Measurements from ENCODE around the gene IQSEC1. TPM values are rescaled to one million over a fixed set of nuclear protein-coding genes. Genes with fewer than 3 reads are reported as not detected.

IQSEC1 gene
- total RNA-seq: 63.1 and 83.7 TPM in 2 replicates

GRCh38 chr3:13073326-13074005 is at the start of gene IQSEC1:
Gene IQSEC1, minus strand, starts transcription at chr3:13073429. Its CDS starts 415 bp downstream, at chr3:13073014.
- DNase-seq: no peak

GRCh38 chr3:13122081-13123012 is 49.1 kb upstream of the IQSEC1 start:
- DNase-seq: no peak

DNA sequence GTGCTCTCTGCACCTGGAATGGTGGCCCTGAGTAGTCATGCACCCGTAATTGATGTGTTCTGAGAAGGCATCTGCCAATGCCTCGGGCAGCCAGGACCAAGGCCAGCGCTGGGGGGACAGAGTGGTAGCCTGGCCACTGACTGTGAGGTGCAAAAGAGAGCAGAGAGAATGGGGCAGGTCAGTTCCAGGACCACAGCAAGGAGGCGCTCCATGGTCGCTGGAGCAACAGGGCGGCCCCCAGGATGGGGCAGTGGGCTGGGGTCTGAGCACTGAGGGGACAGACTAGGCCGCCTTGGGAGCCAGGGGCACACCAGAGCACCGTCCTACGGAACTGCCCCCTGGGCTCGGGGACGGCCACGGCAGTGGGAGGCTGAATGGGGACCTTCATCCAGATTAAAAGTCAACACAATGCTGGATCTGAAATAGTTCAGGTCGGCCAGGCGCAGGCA is 48.3 kb upstream of the IQSEC1 start:
- no peak for DNase-seq

GRCh38 chr3:13120928-13121552 is 47.8 kb upstream of the IQSEC1 start:
- DNase-seq: no peak

DNA sequence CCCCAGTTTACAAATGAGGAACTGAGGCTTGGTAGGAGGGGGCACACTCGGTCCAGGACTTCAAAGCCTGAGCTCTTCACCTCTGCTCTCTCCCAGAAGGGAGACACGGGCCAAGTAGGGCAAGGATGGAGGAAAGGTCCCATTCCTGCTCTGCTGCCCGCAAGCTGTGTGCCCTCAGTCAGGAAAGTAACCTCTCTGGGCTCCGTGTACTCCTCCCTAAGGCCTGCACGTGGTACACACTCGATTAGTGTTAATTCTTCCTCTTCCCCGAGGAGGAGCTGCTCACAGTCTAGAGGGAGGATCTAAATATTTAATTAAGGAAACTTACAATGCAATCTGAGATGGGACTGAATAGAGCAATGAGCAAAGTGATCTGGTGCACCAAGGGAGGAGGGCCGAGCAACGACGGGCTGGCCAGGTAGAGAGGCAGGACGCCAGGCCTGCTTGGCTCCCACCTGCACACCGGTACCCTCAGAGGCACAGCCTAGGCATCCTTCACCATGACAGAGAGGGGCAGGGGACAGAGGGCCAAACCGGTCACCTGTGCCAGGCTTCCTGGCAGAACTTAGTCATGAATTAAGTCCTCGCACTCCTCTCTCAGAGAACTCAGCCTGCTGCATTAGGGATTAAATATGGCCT is 47.2 kb upstream of the IQSEC1 start:
- no peak for DNase-seq

DNA sequence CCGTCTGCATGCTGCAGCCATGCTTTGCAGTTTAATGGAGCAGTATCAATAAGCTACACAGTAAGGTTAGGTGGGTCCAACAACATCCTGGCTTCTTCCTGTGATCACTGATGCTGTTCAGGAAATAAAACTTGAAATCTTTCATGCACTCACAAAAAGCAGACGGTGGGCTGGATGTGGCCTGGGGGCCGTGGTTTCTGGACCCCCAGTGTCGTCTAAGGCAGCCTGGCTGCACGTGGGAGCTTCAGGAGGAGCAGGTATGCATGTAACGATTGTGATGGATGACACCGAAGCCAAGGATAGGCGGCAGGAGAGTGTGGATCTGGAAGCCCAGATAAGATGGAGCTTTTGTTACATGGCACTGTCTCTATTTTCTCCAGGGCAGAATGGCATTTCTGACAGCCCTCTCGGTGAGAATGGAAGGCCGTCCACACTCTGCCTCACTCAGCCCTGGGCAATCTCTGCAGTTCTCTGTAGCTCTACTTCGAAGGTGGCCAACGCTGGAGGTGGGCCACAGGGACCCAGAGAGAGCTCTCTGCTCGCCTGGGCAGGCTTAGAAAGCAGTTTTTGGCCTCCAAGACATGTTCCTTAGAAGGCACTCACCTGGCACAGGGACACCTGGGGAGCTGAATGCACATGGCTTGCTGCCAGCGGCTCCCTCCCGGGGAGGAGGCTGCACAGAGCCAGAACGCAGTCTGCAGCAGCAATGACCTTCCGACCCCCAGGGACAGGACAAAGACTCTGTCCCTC is 46.4 kb upstream of the IQSEC1 start:
- no peak for DNase-seq

DNA sequence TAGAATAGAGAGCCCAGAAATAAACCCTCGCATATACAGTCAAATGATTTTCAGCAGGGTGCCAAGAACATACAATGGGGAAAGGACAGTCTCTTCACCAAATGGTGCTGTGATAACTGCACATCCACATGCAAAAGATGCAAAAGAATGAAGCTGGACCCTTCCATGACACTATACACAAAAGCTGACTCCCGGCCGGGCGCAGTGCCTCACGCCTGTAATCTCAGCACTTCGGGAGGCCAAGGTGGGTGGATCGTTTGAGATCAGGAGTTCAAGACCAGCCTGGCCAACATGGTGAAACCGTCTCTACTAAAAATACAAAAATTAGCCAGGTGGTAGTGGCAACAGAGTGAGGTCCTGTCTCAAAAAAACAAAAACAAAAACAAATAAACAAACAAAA is 43.2 kb upstream of the IQSEC1 start:
- DNase-seq: no peak

DNA sequence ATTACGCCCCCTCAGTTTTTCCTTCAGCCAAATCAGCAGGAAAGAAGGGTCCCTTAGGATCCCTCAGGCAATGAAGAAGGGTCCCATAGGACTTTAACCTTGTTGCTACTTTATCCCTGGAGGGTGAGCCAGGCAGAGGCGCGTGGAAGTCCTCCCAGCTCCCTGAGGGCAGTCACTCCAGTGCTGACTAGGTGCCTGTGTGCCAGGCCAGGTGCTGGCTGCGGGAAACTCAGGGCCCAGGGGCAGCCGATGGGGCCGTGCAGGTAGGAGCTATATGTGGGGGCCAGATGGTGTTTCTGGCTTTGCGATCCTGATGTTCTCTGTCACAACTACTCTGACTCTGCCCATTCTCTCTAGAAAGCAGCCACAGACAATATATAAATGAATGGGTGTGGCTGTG is 42.8 kb upstream of the IQSEC1 start:
- DNase-seq: no peak

- no peak for DNase-seq
These were observed 42.3 kb upstream of the IQSEC1 start for GRCh38 chr3:13115576-13115910.

GRCh38 chr3:13114811-13115575 is 41.8 kb upstream of the IQSEC1 start:
- no peak for DNase-seq

GRCh38 chr3:13113346-13114330 is 40.4 kb upstream of the IQSEC1 start:
- DNase-seq: no peak

DNA sequence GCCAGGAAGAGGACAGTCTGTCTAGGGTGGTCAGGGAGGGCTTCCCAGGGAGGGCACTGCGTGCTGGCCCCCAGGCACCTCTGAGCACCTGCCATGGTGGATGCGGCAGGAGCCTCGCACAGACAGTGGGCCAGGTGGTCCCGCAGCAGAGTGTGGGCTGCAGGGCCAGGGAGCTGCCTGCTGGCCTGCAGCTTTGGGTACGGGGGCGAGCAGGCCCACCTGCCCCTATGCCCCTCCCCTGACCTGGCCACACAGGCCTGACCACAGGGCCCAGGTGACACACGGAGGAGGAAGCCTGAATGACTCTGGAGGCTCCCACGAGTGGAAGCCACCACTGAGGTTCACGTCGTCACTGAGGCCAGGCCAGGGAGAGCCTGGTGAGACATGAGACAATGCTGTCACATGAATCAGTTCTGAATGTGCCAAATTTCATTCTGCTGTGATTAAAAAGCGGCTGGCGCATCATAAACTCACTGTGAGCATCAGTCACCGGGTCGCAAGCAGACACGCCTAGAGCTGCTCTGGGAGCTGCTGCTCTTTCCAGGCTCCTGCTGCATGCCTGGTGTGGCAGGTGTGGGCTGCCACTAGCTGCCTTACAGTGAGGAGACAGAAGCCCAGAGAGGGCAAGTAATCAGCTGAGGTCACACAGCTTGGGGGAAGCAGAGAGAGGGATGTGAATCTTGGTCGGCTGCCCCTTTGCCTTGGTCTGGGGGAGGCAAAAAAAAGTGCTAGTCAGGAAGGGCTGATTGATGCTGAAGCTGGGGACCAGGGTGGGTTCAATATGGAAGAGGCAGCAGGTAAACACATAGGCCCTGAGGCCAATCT is 39.5 kb upstream of the IQSEC1 start:
- no peak for DNase-seq

DNA sequence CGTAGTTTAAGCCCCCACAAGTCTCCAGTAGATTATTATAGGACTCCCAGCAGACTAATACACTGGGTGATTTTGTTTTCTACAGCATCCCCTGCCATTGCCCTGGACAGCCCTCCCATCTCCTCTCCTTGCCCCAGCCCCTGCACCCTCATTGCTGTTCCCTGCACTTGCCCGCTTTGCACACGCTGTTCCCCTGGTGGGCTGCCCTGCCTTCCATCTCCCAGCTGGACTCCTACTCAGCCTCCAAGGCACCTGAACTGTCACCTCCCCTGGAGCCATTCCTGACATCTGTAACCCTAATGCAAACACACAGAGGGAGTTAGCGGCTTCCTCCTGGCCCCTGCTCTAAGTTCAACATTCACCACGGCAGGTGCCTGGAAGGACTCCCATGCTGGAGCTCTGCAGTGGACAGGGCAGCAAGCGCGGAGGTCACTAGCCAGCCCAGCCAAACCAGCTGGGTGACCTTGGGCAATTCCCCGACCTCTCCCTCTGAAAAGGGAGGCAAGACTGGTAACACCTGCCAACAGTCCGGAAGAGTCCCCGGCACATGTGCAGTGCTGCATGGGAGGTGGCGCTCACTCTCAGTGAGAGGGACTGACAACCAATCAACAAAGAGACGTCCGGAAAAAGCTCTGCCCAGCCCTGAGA is 38.8 kb upstream of the IQSEC1 start:
- DNase-seq: no peak

DNA sequence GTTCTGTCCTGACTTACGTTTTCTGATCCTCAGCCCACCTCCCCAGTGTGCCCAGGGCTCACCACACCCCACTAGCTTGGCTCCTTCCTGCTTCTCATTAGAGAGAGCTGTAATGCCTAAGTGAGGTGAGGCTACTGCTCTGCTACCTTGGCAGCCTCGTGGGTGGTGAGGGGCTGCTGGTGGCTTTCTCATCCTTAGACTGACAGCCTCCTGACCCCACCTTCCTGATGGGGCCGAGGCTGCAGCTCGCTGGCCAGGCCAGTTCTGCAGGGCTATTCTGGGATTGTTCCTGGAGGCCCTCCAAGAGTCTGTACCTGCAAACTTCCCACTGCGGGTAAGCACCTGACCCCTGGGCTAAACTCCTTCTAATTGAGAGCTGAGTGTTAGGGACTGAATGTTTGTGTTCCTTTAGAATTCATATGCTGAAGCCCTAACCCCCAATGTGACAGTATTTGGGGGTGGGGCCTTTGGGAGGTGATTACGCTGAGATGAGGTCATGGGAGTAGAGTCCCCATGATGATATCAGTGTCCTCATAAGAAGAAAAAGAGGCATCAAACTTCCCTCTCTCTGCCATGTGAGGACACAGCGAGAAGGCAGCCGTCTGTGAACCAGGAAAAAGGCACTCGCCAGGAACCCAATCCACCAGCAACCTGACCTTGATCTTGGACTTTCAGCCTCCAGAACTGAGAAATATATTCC is 38.1 kb upstream of the IQSEC1 start:
- no peak for DNase-seq

GRCh38 chr3:13110678-13111116 is 37.5 kb upstream of the IQSEC1 start:
- DNase-seq: no peak

DNA sequence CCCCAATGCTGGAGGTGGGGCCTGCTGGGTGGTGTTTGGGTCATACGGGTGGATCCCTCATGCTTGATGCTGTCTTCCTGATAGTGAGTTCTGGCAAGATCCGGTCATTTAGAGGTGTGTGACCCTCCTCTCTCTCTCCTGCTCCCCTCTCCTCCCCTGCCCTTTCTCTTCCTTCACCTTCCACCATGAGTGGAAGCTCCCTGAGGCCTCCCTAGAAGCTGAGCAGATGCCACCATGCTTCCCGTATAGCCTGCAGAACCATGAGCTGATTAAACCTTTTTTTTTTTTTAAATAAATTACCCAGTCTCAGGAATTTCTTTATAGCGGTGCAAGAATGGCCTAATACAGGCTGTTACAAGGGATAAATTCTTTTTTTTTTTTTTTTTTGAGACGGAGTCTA is 36.3 kb upstream of the IQSEC1 start:
- no peak for DNase-seq

DNA sequence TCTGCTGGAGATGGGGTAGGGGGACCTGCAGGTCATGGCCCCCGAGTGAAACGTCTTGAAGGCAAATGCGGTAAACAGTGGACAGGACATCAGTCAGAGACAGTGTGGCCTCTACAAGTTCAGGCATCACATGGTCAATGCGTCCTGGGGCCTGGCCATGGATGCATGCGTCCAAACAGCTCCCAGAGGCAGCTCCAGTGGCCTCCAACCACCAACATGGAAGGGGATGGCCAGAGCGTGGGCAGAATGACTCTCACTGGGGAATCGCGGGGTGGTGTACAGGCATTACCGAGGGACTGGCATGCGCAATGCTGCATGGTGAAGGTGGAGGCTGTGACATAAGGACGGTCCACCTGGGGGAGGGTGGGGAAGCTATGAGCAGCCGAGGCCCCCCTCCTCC is 35.6 kb upstream of the IQSEC1 start:
- DNase-seq: no peak

GRCh38 chr3:13107661-13108060 is 34.4 kb upstream of the IQSEC1 start:
- no peak for DNase-seq
